Heart left ventricle (tissue), 13 donors: ENCODE measurements around the gene HARS1.

Source experiments
- CTCF ChIP-seq, 12 donors: fragments of 200-600 bp; sonication (generic) in 4 of 12; IDR thresholded peaks; one replicate each; pipeline versions ENCODE4 v1.5.0 to v1.8.0; 2018 to 2022; ENCODE audit warnings: antibody characterized with exemption in 12 of 12, mild to moderate bottlenecking in 5 of 12
- POLR2A ChIP-seq, 2 donors: fragments of 450-650 bp; IDR thresholded peaks; one replicate each; pipeline ENCODE4 v1.6.1; 2017; ENCODE audit warnings: antibody characterized with exemption in 2 of 2, mild to moderate bottlenecking in 2 of 2, moderate library complexity in 2 of 2
- donor health status: ischemic (EF 13 %, LVEDD 7.1; RV severe dilation, severe dysfunction).
- donor health status: DM: no; HTN: yes; CAD: no.
- donor health status: DM: no; HTN: no; CAD: no.
- donor health status: ischemic (EF 25% LVEDD 6.9; RV normal size, moderate dysfunction).
- donor health status: ischemic (EF 25% LVEDD 5.7; RV mildly dilated, moderate dysfunction).
- donor health status: ischemic (EF 35%, LVEDD 5.7; RV mildly dilated, moderate dysfunction).
- donor health status: nonischemic (EF 11% LVEDD 7.7; RV severe dilation, severe dysfunction).
- donor health status: DM: yes; HTN: yes; CAD: no.
- donor health status: PGD.
- donor health status: ischemic (EF 29% LVEDD 5.4; RV normal size, mild dysfunction).
- donor health status: nonischemic (EF 23%, LVEDD 6.1; RV moderate dilation, normal function).

GRCh38 chr5:140647042-140647419 lies 44.1 kb downstream of the HARS1 start:
- TF ChIP-seq CTCF (IDR thresholded peaks at IDR 0.05) (no peak), POLR2A (IDR thresholded peaks at IDR 0.05) (no peak)
